Cortex of kidney (tissue), 1 donor: Measurements from ENCODE around the gene CFAP74.
"Not testable (repeated sequence)": the region's sequence is repeated elsewhere in the genome, so short reads cannot be mapped to it uniquely, and the experiment has no call there.

Experiments
- DNase-seq: peaks from one replicate; lab custom pipeline; 2025; lab: John Stamatoyannopoulos, UW

CFAP74 gene

GRCh38 chr1:1899266-1899966 lies 104.2 kb downstream of the CFAP74 start:
- no peak for DNase-seq

GRCh38 chr1:1898246-1898933 lies 105.2 kb downstream of the CFAP74 start:
- DNase-seq, result no peak

GRCh38 chr1:1895456-1896336 lies 107.9 kb downstream of the CFAP74 start:
- DNase-seq, result no peak

GRCh38 chr1:1895060-1895418 lies 108.5 kb downstream of the CFAP74 start:
- no peak for DNase-seq

- DNase-seq, result no peak
Observed at GRCh38 chr1:1894354-1895059, 109.1 kb downstream of the CFAP74 start.

- DNase-seq, result no peak
Observed at GRCh38 chr1:1893997-1894353, 109.6 kb downstream of the CFAP74 start.

- DNase-seq, result no peak
Observed at GRCh38 chr1:1893291-1893985, 110.1 kb downstream of the CFAP74 start.

GRCh38 chr1:1892763-1893120 lies 110.8 kb downstream of the CFAP74 start:
- DNase-seq, result no peak

- DNase-seq, result no peak
Observed at GRCh38 chr1:1892079-1892762, 111.4 kb downstream of the CFAP74 start.

GRCh38 chr1:1891349-1892078 lies 112.1 kb downstream of the CFAP74 start:
- no peak for DNase-seq

GRCh38 chr1:1890506-1891348 lies 112.9 kb downstream of the CFAP74 start, which contains the start of gene GNB1:
TSS of gene GNB1 (minus strand) at chr1:1891087. CDS start at chr1:1825453, 65,634 bp downstream.
- DNase-seq, result no peak

- no peak for DNase-seq
Observed at GRCh38 chr1:1889847-1890505, 113.6 kb downstream of the CFAP74 start.

GRCh38 chr1:1889090-1889750 lies 114.4 kb downstream of the CFAP74 start:
- DNase-seq, result no peak

GRCh38 chr1:1883890-1884289 lies 119.7 kb downstream of the CFAP74 start:
- not testable (repeated sequence) for DNase-seq

GRCh38 chr1:1883092-1883873 lies 120.3 kb downstream of the CFAP74 start:
- no peak for DNase-seq

- DNase-seq, result no peak
Observed at GRCh38 chr1:1881727-1882126, 121.9 kb downstream of the CFAP74 start.

- no peak for DNase-seq
Observed at GRCh38 chr1:1880617-1881312, 122.8 kb downstream of the CFAP74 start.
